PC-9 (cell line): Measurements from ENCODE around the gene ZSCAN4. TPM values are rescaled to one million over a fixed set of nuclear protein-coding genes. Genes with fewer than 3 reads are reported as not detected.

Experiments
- BruUV-seq: library from RNA; stranded (reverse); fragments of 400-500 nt; replicated peaks from 2 replicates; lab custom pipeline; 2021; lab: Mats Ljungman, UMichigan
- CTCF ChIA-PET: fragments of 300-600 bp; sonication (Branson Sonifier 250); formaldehyde crosslinking; loops from one replicate; lab custom pipeline; 2022; ENCODE audit warnings: antibody characterized with exemption; lab: Charles Lee
- POLR2A ChIA-PET: fragments of 300-600 bp; sonication (Branson Sonifier 250); formaldehyde crosslinking; loops from one replicate; lab custom pipeline; 2022; ENCODE audit warnings: antibody characterized with exemption; ENCODE audit not compliant: unreplicated experiment; lab: Charles Lee
- DNase-seq, 2 experiments: peaks; one replicate each; pipeline versions ENCODE4 v3.0.0 to v3.0.0-alpha.2; 2015 to 2022; ENCODE audit warnings: mixed read lengths in 1 of 2
- H2AFZ ChIP-seq: fragments of 200-600 bp; sonication (generic); 2 replicates; pipeline ENCODE4 v1.8.1; 2017; ENCODE audit warnings: antibody characterized with exemption
- H3F3A ChIP-seq: fragments of 200-600 bp; sonication (generic); 2 replicates; pipeline ENCODE4 v1.8.1; 2017; ENCODE audit warnings: antibody characterized with exemption, mild to moderate bottlenecking, low read depth; ENCODE audit not compliant: insufficient read depth
- H3K27ac ChIP-seq: fragments of 200-600 bp; sonication (generic); 2 replicates; pipeline ENCODE4 v1.6.1; 2016; ENCODE audit warnings: mixed run types
- H3K27me3 ChIP-seq: fragments of 200-600 bp; sonication (generic); 2 replicates; pipeline ENCODE4 v1.6.1; 2016; ENCODE audit warnings: low read depth, mixed run types; ENCODE audit not compliant: insufficient read depth
- H3K36me3 ChIP-seq: fragments of 200-600 bp; sonication (generic); 2 replicates; pipeline ENCODE4 v1.6.1; 2016; ENCODE audit warnings: low read depth, mixed run types
- H3K4me1 ChIP-seq: fragments of 200-600 bp; sonication (generic); replicated peaks from 2 replicates; pipeline ENCODE4 v1.6.1; 2016; ENCODE audit warnings: mixed run types; ENCODE audit not compliant: insufficient read depth
- H3K4me2 ChIP-seq: fragments of 200-600 bp; sonication (generic); 2 replicates; pipeline ENCODE4 v1.6.1; 2017; ENCODE audit warnings: mixed run types
- H3K4me3 ChIP-seq: fragments of 200-600 bp; sonication (generic); 2 replicates; pipeline ENCODE4 v1.6.1; 2016; ENCODE audit warnings: mixed run types
- H3K79me2 ChIP-seq: fragments of 200-600 bp; sonication (generic); 2 replicates; pipeline ENCODE4 v1.6.1; 2017; ENCODE audit warnings: low read depth, mixed run types
- H3K9me2 ChIP-seq: fragments of 200-600 bp; sonication (generic); 2 replicates; pipeline ENCODE4 v1.8.1; 2017; ENCODE audit warnings: mild to moderate bottlenecking; ENCODE audit not compliant: insufficient read depth
- H3K9me3 ChIP-seq: fragments of 200-600 bp; sonication (generic); 2 replicates; pipeline ENCODE4 v1.8.1; 2016; ENCODE audit warnings: low read depth; ENCODE audit not compliant: insufficient read depth
- H4K20me1 ChIP-seq: fragments of 200-600 bp; sonication (generic); 2 replicates; pipeline ENCODE4 v1.8.1; 2017; ENCODE audit not compliant: insufficient read depth
- EZH2 ChIP-seq: fragments of 200-600 bp; sonication (generic); IDR thresholded peaks from 2 replicates; pipeline ENCODE4 v1.8.0; 2017; ENCODE audit warnings: antibody characterized with exemption, low read depth
- intact Hi-C: fragments of 100-400 bp; cut with micrococcal nuclease; formaldehyde crosslinking; loops from one replicate; pipeline ENCODE4 v1.10.0; 2022; ENCODE audit not compliant: unreplicated experiment
- total RNA-seq: library from RNA; stranded (reverse); gene quantifications from 2 replicates; pipeline ENCODE4 v1.2.3, GENCODE V29; 2021
- TF ChIP-seq, protein P1 (sequence below): fragments of 200-600 bp; sonication (generic); conservative IDR thresholded peaks from 2 replicates; pipeline ENCODE4 v1.6.1; 2017; ENCODE audit warnings: mixed run types, antibody characterized with exemption, mild to moderate bottlenecking, moderate library complexity

ZSCAN4 gene
- total RNA-seq, 1 experiment from 2014 or later: not detected

DNA sequence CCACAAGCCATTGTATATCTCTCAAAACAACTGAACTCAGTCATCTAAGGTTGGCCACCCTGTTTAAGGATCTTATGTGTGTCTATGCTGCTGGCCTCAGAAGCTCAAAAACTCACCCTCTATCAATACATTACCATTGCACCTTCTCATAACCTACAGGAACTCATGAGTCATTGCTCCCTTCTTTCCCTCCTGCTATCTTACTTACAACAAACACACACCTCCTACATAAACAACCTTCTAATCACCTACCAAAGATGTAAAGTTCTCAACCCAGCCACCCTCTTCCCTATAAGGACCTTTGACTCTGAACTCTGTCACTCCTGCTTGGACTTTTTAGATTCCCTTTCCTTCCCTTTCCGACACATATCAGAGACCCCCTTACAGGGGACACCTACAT is 13.3 kb upstream of the ZSCAN4 start:
- H3K4me2 ChIP-seq: no peak overlapping the region
- H3K79me2 ChIP-seq: no peaks in the 10 kb centered on the region
- H3K4me3 ChIP-seq: no peak overlapping the region
- TF ChIP-seq, protein P1, sequence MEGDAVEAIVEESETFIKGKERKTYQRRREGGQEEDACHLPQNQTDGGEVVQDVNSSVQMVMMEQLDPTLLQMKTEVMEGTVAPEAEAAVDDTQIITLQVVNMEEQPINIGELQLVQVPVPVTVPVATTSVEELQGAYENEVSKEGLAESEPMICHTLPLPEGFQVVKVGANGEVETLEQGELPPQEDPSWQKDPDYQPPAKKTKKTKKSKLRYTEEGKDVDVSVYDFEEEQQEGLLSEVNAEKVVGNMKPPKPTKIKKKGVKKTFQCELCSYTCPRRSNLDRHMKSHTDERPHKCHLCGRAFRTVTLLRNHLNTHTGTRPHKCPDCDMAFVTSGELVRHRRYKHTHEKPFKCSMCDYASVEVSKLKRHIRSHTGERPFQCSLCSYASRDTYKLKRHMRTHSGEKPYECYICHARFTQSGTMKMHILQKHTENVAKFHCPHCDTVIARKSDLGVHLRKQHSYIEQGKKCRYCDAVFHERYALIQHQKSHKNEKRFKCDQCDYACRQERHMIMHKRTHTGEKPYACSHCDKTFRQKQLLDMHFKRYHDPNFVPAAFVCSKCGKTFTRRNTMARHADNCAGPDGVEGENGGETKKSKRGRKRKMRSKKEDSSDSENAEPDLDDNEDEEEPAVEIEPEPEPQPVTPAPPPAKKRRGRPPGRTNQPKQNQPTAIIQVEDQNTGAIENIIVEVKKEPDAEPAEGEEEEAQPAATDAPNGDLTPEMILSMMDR: no peak
- TF ChIP-seq EZH2: no peak
- intact Hi-C loops: no loop called here
- CTCF ChIA-PET: no interaction called here
- H3K27me3 ChIP-seq: peaks cover 11% of the 10 kb centered on the region; the same call in 1 of the 2 replicates
- H4K20me1 ChIP-seq: no peaks in the 10 kb centered on the region
- POLR2A ChIA-PET: no interaction called here
- H3K9me3 ChIP-seq: 0 out of 2 replicates have a peak, but pooled peaks cover 4% of the 10 kb centered on the region
- H3F3A ChIP-seq: no peaks in the 10 kb centered on the region
- H3K27ac ChIP-seq: no peak overlapping the region
- peaks cover 21% of the 10 kb centered on the region for H3K4me1 ChIP-seq
- no TSS peak for BruUV-seq
- H3K9me2 ChIP-seq: no peaks in the 10 kb centered on the region
- H3K36me3 ChIP-seq: no peaks in the 10 kb centered on the region
- no peak overlapping the region for H2AFZ ChIP-seq
- DNase-seq: no peak

DNA sequence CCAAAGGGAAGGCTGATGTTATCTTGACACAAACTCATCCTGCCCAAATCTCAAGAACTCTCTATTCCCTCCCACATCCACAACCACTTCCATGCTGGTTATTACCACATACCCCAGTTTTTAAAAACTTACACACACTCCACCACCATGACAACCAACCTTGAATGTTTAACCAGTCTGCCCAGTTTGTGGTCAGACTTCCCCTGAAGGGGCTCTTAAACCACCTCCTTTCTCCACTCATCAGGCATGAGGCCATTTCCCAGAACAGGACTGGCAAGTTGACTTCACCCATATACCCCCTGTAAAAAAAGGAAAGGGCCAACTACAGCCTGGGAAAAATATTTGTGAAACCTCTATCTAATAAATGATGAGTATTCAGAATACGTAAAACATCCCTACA is 12.4 kb upstream of the ZSCAN4 start:
- no TSS peak for BruUV-seq
- no peaks in the 10 kb centered on the region for H3K9me2 ChIP-seq
- H3K79me2 ChIP-seq: no peaks in the 10 kb centered on the region
- peaks cover 13% of the 10 kb centered on the region; the same call in 1 of the 2 replicates for H3K27me3 ChIP-seq
- H3K27ac ChIP-seq: no peak overlapping the region
- peaks cover 13% of the 10 kb centered on the region for H3K4me1 ChIP-seq
- TF ChIP-seq, protein P1: no peak
- TF ChIP-seq EZH2: no peak
- no peaks in the 10 kb centered on the region for H3F3A ChIP-seq
- H3K36me3 ChIP-seq: no peaks in the 10 kb centered on the region
- H2AFZ ChIP-seq: no peak overlapping the region
- intact Hi-C loops: no loop called here
- ChIA-PET POLR2A (no interaction called here), CTCF (no interaction called here)
- H4K20me1 ChIP-seq: no peaks in the 10 kb centered on the region
- H3K4me3 ChIP-seq: no peak overlapping the region
- no peak overlapping the region for H3K4me2 ChIP-seq
- DNase-seq: no peak
- 0 out of 2 replicates have a peak, but pooled peaks cover 4% of the 10 kb centered on the region for H3K9me3 ChIP-seq

DNA sequence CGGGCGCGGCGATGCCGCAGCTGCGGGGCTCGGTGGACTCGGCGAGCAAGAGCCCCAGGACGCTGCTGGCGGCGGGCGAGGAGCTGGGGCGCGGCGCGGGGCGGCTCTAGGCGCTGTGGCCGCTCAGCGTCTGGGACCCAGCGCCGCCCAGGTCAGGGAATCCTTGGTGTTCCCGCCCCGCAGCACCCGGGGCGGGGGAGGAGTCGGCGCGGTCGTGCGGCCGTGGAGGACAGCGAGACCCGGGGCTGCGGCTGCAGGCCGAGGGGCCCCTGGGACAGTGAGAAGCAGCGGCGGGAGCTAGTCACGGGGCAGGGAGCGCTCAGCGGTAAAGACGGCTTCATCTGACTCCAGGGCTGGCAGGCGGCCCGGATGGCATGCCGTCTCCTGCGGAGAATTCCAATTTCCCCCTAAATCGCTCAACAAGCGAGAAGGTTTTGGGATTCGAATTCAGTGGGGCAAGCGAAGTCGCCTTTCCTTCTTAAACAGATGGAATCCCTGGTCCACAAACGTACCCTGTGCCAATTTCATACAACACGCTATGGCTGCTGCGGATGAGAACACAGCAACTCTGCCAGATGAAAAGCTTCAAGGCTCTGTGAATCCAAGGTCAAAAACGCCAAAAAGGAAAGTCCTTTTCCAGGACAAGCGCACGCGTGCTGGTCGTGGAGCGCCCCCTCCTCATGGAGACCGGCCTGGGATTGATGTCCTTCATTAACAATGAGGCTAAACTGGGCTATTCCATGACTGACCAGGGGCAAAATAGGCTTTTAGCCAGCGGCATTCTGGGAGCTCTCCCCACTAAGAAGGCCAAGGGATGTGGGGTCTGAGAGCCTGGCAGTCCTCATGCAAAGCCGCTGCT is 4.2 kb upstream of the ZSCAN4 start:
- no peaks in the 10 kb centered on the region for H3K9me3 ChIP-seq
- H3K4me3 ChIP-seq: peak overlapping the region; percentile 70
- H2AFZ ChIP-seq: peak overlapping the region; percentile 89
- peaks cover 7% of the 10 kb centered on the region for H3K4me1 ChIP-seq
- H3K27me3 ChIP-seq: peaks cover 46% of the 10 kb centered on the region
- H3K79me2 ChIP-seq: no peaks in the 10 kb centered on the region
- no peaks in the 10 kb centered on the region for H4K20me1 ChIP-seq
- H3K27ac ChIP-seq: no peak overlapping the region
- H3K9me2 ChIP-seq: no peaks in the 10 kb centered on the region
- H3K36me3 ChIP-seq: no peaks in the 10 kb centered on the region
- peak; percentile 38 to 49 for DNase-seq
- intact Hi-C loops: no loop called here
- H3K4me2 ChIP-seq: peak overlapping the region; percentile 98
- BruUV-seq: no TSS peak
- ChIA-PET CTCF (no interaction called here), POLR2A (interaction anchor here (0.5 to 0.7 kb wide), 5 partner anchors 8 to 464 kb away, joined by 3 to 35 read pairs (median 5); no protein-coding TSS in a partner anchor)
- no peak for TF ChIP-seq EZH2
- TF ChIP-seq, protein P1: no peak
- H3F3A ChIP-seq: 0 out of 2 replicates have a peak, but pooled peaks cover 8% of the 10 kb centered on the region
